ENCODE data around the gene PFKFB3.
"Not testable (repeated sequence)": the region's sequence is repeated elsewhere in the genome, so short reads cannot be mapped to it uniquely, and the experiment has no call there.

Gene PFKFB3

GRCh38 chr10:6229290-6229689 lies 26.6 kb downstream of the PFKFB3 start:
- in situ Hi-C loops (cut with MboI; ENCODE audit: low pct_unique_long_range_greater_than_20kb, low sequenced_read_pairs) = no loop called here
- DNase-seq = no peak

- in situ Hi-C loops (cut with MboI; ENCODE audit: low pct_unique_long_range_greater_than_20kb, low sequenced_read_pairs) = no loop called here
- DNase-seq = no peak
Measured at GRCh38 chr10:6229746-6230145, 27.0 kb downstream of the PFKFB3 start.

- in situ Hi-C loops (cut with MboI; ENCODE audit: low pct_unique_long_range_greater_than_20kb, low sequenced_read_pairs) = no loop called here
- DNase-seq = no peak
Measured at GRCh38 chr10:6230315-6230714, 27.6 kb downstream of the PFKFB3 start.

- DNase-seq = no peak
- in situ Hi-C loops (cut with MboI; ENCODE audit: low pct_unique_long_range_greater_than_20kb, low sequenced_read_pairs) = no loop called here
Measured at GRCh38 chr10:6231146-6231545, 28.4 kb downstream of the PFKFB3 start.

- DNase-seq = no peak
- in situ Hi-C loops (cut with MboI; ENCODE audit: low pct_unique_long_range_greater_than_20kb, low sequenced_read_pairs) = no loop called here
Measured at GRCh38 chr10:6231730-6232129, 29.0 kb downstream of the PFKFB3 start.

- no peak for DNase-seq
- in situ Hi-C loops (cut with MboI; ENCODE audit: low pct_unique_long_range_greater_than_20kb, low sequenced_read_pairs) = no loop called here
Measured at GRCh38 chr10:6232225-6232807, 29.6 kb downstream of the PFKFB3 start.

- in situ Hi-C loops (cut with MboI; ENCODE audit: low pct_unique_long_range_greater_than_20kb, low sequenced_read_pairs) = no loop called here
- DNase-seq = no peak
Measured at GRCh38 chr10:6232846-6233724, 30.4 kb downstream of the PFKFB3 start.

- no peak for DNase-seq
- in situ Hi-C loops (cut with MboI; ENCODE audit: low pct_unique_long_range_greater_than_20kb, low sequenced_read_pairs) = no loop called here
Measured at GRCh38 chr10:6233725-6234277, 31.1 kb downstream of the PFKFB3 start.

- no peak for DNase-seq
- in situ Hi-C loops (cut with MboI; ENCODE audit: low pct_unique_long_range_greater_than_20kb, low sequenced_read_pairs) = no loop called here
Measured at GRCh38 chr10:6234371-6234770, 31.6 kb downstream of the PFKFB3 start.

- in situ Hi-C loops (cut with MboI; ENCODE audit: low pct_unique_long_range_greater_than_20kb, low sequenced_read_pairs) = no loop called here
- DNase-seq = no peak
Measured at GRCh38 chr10:6236349-6237198, 33.8 kb downstream of the PFKFB3 start.

GRCh38 chr10:6237199-6237530 lies 34.4 kb downstream of the PFKFB3 start:
- in situ Hi-C loops (cut with MboI; ENCODE audit: low pct_unique_long_range_greater_than_20kb, low sequenced_read_pairs) = no loop called here
- no peak for DNase-seq

GRCh38 chr10:6238587-6239212 lies 36.0 kb downstream of the PFKFB3 start:
- DNase-seq; in situ Hi-C loops (cut with MboI; ENCODE audit: low pct_unique_long_range_greater_than_20kb, low sequenced_read_pairs): not testable (repeated sequence)

GRCh38 chr10:6239213-6239991 lies 36.7 kb downstream of the PFKFB3 start:
- DNase-seq = peak; percentile 88
- in situ Hi-C loops (cut with MboI; ENCODE audit: low pct_unique_long_range_greater_than_20kb, low sequenced_read_pairs) = no loop called here

- in situ Hi-C loops (cut with MboI; ENCODE audit: low pct_unique_long_range_greater_than_20kb, low sequenced_read_pairs) = no loop called here
- DNase-seq = no peak
Measured at GRCh38 chr10:6240254-6240653, 37.5 kb downstream of the PFKFB3 start.

GRCh38 chr10:6242089-6242488 lies 39.4 kb downstream of the PFKFB3 start:
- no peak for DNase-seq
- in situ Hi-C loops (cut with MboI; ENCODE audit: low pct_unique_long_range_greater_than_20kb, low sequenced_read_pairs) = no loop called here

- no peak for DNase-seq
- in situ Hi-C loops (cut with MboI; ENCODE audit: low pct_unique_long_range_greater_than_20kb, low sequenced_read_pairs) = no loop called here
Measured at GRCh38 chr10:6244510-6244909, 41.8 kb downstream of the PFKFB3 start.

GRCh38 chr10:6247041-6247712 lies 44.4 kb downstream of the PFKFB3 start:
- in situ Hi-C loops (cut with MboI; ENCODE audit: low pct_unique_long_range_greater_than_20kb, low sequenced_read_pairs) = no loop called here
- no peak for DNase-seq

- in situ Hi-C loops (cut with MboI; ENCODE audit: low pct_unique_long_range_greater_than_20kb, low sequenced_read_pairs) = not testable (repeated sequence)
Measured at GRCh38 chr10:6248908-6249307, 46.2 kb downstream of the PFKFB3 start.

More at GRCh38 chr10:6248908-6249307, 46.2 kb downstream of the PFKFB3 start:
- DNase-seq = not testable (repeated sequence)
